ENCODE measurements around the gene BBS1.

- no peak for TF ChIP-seq CTCF (IDR thresholded peaks at IDR 0.05)
- no peak for TF ChIP-seq POLR2A (IDR thresholded peaks at IDR 0.05)
Observed at GRCh38 chr11:66539170-66539869, 28.9 kb downstream of the BBS1 start.

Data from body of pancreas (tissue), 4 donors.